D721Med (cell line): ENCODE data around the gene PTPRQ.

Source experiments
- DNase-seq: peaks from one replicate; pipeline ENCODE4 v3.0.0; 2011; ENCODE audit warnings: low spot score; ENCODE audit not compliant: insufficient read length
- FAIRE-seq: peaks from 2 replicates; lab custom pipeline; 2011; peaks lifted over from hg19 to GRCh38; lab: Jason Lieb, UNC
- CTCF ChIP-seq: IDR thresholded peaks from 2 replicates; pipeline ENCODE4 v1.5.1; 2012; ENCODE audit warnings: mild to moderate bottlenecking, control low read depth; ENCODE audit not compliant: insufficient read depth; ENCODE audit errors: missing control alignments

The PTPRQ gene

DNA sequence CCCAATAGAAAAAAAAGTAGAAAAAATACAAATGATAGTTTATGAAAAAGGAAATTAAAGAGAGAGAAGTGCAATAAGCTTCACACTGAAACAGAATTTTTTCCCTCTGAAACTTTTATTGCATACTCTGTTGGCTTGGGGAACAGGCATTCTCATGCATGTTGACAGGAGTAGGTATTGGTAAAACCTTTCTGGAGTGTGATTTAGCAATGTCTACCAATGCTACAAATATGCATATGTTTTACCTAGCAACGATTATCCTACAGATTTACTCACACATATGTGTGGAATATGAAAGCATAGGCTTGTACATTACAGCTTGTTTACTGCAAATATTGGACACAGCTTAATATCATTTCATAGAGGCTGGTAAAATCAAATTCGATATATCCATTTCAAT lies 137.7 kb downstream of the PTPRQ start:
- FAIRE-seq: no peak
- no peak for DNase-seq
- TF ChIP-seq CTCF: no peak

GRCh38 chr12:80582431-80582830 lies 138.4 kb downstream of the PTPRQ start:
- FAIRE-seq (no peak), DNase-seq (no peak)
- TF ChIP-seq CTCF: no peak

- DNase-seq: no peak
- FAIRE-seq: no peak
- no peak for TF ChIP-seq CTCF
Observed at GRCh38 chr12:80589077-80589476, 145.0 kb downstream of the PTPRQ start.

GRCh38 chr12:80590085-80590484 lies 146.1 kb downstream of the PTPRQ start:
- no peak for FAIRE-seq
- TF ChIP-seq CTCF: no peak
- DNase-seq: no peak

DNA sequence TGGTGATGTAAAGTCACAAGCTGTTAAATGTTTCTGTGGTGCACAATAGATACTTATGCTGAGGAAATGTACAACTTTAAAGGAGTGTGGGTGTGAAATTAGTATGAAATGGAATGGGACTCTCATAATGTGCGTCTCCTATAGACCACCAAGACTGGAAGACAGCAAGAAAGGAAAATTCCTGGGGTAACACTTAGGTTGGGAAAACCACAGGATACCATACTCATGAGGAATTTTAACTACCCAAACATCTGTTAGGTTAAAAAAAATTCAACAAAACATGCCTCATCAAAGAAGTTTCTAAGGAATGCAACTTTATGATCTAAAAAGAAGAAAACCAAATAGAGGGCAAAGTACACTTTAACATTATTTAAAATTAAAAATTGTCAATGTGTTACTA lies 149.7 kb downstream of the PTPRQ start:
- DNase-seq (no peak), FAIRE-seq (no peak)
- TF ChIP-seq CTCF: no peak

DNA sequence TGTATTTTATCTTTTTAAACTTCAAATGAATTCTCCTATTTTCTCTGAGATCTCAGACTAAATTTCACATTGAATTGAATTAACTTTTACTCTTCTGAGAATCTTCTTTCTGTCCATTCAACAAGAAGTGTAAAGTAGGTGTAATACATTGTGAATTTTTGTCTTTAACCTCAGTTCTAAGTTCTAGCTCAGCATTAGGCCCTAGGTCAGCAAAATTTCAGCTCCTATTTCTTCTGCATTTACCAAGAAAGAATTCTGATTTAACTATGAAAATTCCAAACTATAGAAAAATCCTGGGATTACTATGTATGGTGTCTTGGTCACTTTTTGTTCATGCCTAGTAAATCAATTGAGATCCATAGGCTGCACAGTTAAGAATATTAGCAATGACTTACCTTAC lies 152.5 kb downstream of the PTPRQ start:
- TF ChIP-seq CTCF: no peak
- FAIRE-seq (no peak), DNase-seq (no peak)

DNA sequence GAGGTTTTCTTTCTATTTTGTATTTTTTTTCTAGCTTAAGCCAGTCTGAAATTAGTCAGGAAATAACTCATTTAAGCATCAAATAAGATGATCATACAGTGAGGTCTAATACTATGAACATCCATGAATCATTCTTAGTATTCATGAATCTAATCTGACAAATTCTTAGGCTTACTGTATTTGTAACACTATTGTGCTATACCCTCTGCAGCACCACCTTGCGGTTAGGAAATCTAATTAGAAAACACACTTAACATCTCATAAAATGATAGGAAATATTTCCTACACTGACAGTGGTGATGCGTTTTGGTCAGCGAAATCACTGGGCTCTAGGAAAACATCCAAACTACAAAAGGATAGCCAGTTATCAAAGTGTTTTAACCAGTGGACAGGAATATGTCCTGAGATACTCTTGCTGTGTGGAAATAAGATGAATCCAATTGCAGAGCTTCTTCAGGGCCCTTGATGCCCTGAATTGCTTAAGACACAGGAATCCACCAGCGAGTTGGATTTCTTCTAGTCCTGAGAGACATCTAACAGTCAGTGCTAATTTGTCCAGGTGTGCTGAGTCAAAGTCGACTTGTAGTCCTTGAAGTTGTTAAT lies 154.1 kb downstream of the PTPRQ start:
- peak; percentile 63 for TF ChIP-seq CTCF
- no peak for FAIRE-seq
- DNase-seq: no peak
